Tibial nerve (tissue), 4 donors: Measurements from ENCODE around the gene OTOL1. TPM values are rescaled to one million over a fixed set of nuclear protein-coding genes. Genes with fewer than 3 reads are reported as not detected.

Source experiments
- DNase-seq, 2 donors: peaks; one replicate each; pipeline ENCODE4 v3.0.0-alpha.2; 2019; ENCODE audit warnings: low spot score in 2 of 2
- H3K27ac ChIP-seq, 4 donors: fragments of 200-600 bp; sonication (generic) in 3 of 4; one replicate each; pipeline ENCODE4 v1.5.1; 2017 to 2019; ENCODE audit warnings: mild to moderate bottlenecking in 1 of 4
- H3K27me3 ChIP-seq, 2 donors: fragments of 200-600 bp; sonication (generic) in 1 of 2; one replicate each; pipeline versions ENCODE4 v1.5.1 to v1.6.0; 2017 to 2019
- H3K36me3 ChIP-seq, 3 donors: fragments of 200-600 bp; sonication (generic); one replicate each; pipeline ENCODE4 v1.5.1; 2018 to 2019
- H3K4me1 ChIP-seq, 4 donors: fragments of 200-600 bp; sonication (generic) in 3 of 4; one replicate each; pipeline ENCODE4 v1.5.1; 2017 to 2019
- H3K4me3 ChIP-seq, 4 donors: fragments of 200-600 bp; sonication (generic) in 3 of 4; one replicate each; pipeline ENCODE4 v1.5.1; 2017 to 2019; ENCODE audit warnings: mild to moderate bottlenecking in 1 of 4, moderate library complexity in 1 of 4
- H3K9me3 ChIP-seq, 4 donors: fragments of 200-600 bp; sonication (generic) in 3 of 4; one replicate each; pipeline ENCODE4 v1.5.1; 2017 to 2019
- EP300 ChIP-seq, 2 donors: sonication (generic); formaldehyde crosslinking; IDR thresholded peaks; one replicate each; pipeline ENCODE4 v1.6.1; 2017; ENCODE audit warnings: antibody characterized with exemption in 2 of 2, mild to moderate bottlenecking in 1 of 2
- POLR2A ChIP-seq, 2 donors: fragments of 450-650 bp; IDR thresholded peaks; one replicate each; pipeline ENCODE4 v1.6.1; 2017; ENCODE audit warnings: antibody characterized with exemption in 2 of 2, mild to moderate bottlenecking in 2 of 2, moderate library complexity in 2 of 2
- WGBS, 2 donors: methylation state at CpG; one replicate each; pipeline ENCODE4 v1.1.5; 2018; 5-methylcytosine and 5-hydroxymethylcytosine counted together
- total RNA-seq, 4 donors: library from RNA; depleted of rRNA; stranded (reverse); fragments of >200 nt; gene quantifications; one replicate each; pipeline ENCODE4 v1.1.0, GENCODE V29; 2016
- TF ChIP-seq, protein P1 (sequence below), 5 experiments: fragments of 200-600 bp in 3 of 5; fragments of 450-650 bp in 2 of 5; sonication (generic) in 3 of 5; IDR thresholded peaks; one replicate each; pipeline ENCODE4 v1.5.1; 2016 to 2019; ENCODE audit warnings: antibody characterized with exemption in 5 of 5, mild to moderate bottlenecking in 3 of 5, moderate library complexity in 2 of 5

OTOL1 gene
- not detected for total RNA-seq

DNA sequence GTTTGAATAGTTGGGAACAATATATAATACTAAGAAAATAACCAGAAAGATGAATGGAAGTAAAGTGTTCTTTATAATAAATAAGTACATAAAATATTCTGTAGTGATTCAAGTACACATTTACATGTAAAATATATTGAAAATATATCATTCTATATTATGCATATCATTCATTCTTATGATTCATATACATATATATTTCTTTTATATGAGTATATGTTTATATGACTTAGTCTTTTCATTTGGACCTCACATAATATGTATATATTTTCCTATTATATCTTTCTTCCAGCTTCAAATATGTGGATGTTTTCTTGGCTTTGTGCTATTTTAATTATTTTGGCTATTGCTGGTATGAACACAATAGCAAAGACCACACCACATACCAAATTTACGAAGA lies at the start of gene OTOL1:
Gene OTOL1, plus strand, starts transcription at position 301 of the 400 bp plus-strand sequence. Its CDS starts 0 bp downstream, at position 301.
- H3K9me3 ChIP-seq, result peaks cover 0 to 11% (median 0%) of the 10 kb centered on the region in 4 donors
- no peak within 1 kb of the TSS for H3K4me3 ChIP-seq
- no peaks in the 10 kb centered on the region for H3K4me1 ChIP-seq
- no peaks in the 10 kb centered on the region for H3K27me3 ChIP-seq
- WGBS, 2 donors, result 56 to 77% methylated on average over 1 of the region's 1 CpG
- no peaks in the 10 kb centered on the region for H3K36me3 ChIP-seq
- no peak within 1 kb of the TSS for H3K27ac ChIP-seq
- TF ChIP-seq POLR2A (IDR thresholded peaks at IDR 0.05), result no peak
- DNase-seq, result no peak

DNA sequence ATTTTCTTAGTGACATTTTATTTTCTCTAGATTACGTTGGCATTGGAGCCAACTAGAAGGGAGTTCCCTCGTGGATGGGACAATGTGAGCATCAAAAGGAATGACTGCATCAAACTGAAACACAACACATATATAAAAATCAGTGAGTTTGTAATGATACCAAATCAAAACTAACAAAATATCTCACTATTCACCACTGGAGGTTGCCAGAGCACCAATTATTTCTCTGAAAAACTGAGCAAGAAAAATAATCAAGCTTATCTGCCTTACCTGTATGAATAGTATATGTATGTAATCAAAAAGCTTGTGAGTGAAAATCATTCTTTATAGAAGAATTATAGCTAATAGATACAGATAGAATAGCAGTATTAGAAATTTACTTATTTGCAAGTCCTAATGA lies 46.8 kb upstream of the OTOL1 start:
- Histone ChIP-seq H3K27me3 (no peaks in the 10 kb centered on the region), H3K27ac (no peak overlapping the region), H3K36me3 (no peaks in the 10 kb centered on the region), H3K4me3 (no peak overlapping the region), H3K4me1 (peaks cover 0 to 3% (median 0%) of the 10 kb centered on the region in 4 donors), H3K9me3 (no peaks in the 10 kb centered on the region)
- no peak for DNase-seq
- WGBS, 2 donors, result 77 to 81% methylated on average over 2 of the region's 2 CpGs
- TF ChIP-seq EP300 (IDR thresholded peaks at IDR 0.05), result no peak
- no peak for TF ChIP-seq POLR2A (IDR thresholded peaks at IDR 0.05)
- TF ChIP-seq, protein P1, sequence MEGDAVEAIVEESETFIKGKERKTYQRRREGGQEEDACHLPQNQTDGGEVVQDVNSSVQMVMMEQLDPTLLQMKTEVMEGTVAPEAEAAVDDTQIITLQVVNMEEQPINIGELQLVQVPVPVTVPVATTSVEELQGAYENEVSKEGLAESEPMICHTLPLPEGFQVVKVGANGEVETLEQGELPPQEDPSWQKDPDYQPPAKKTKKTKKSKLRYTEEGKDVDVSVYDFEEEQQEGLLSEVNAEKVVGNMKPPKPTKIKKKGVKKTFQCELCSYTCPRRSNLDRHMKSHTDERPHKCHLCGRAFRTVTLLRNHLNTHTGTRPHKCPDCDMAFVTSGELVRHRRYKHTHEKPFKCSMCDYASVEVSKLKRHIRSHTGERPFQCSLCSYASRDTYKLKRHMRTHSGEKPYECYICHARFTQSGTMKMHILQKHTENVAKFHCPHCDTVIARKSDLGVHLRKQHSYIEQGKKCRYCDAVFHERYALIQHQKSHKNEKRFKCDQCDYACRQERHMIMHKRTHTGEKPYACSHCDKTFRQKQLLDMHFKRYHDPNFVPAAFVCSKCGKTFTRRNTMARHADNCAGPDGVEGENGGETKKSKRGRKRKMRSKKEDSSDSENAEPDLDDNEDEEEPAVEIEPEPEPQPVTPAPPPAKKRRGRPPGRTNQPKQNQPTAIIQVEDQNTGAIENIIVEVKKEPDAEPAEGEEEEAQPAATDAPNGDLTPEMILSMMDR (IDR thresholded peaks at IDR 0.05), result no peak

DNA sequence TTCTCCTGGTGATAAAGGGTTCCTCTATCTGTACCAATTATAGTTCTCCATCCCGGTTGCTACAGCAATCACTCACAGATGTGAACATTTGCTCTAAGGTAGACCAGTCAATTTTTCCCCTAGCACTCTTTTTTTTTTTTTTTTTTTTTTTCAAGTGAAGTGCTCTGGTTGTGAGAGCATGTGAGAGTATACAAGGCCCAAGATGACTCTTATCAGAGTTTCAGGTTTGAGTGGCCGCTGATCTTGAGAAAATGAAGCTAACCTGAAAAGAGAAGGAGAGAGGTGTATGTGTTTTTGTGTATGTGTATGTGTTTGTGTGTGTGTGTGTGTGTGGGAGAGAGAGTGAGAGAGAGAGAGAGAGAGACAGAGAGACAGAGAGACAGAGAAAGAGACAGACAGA lies 44.4 kb upstream of the OTOL1 start:
- H3K27me3 ChIP-seq, result no peaks in the 10 kb centered on the region
- no peak for DNase-seq
- no peaks in the 10 kb centered on the region for H3K4me1 ChIP-seq
- TF ChIP-seq, protein P1 (IDR thresholded peaks at IDR 0.05), result no peak
- TF ChIP-seq EP300 (IDR thresholded peaks at IDR 0.05), result no peak
- no peak for TF ChIP-seq POLR2A (IDR thresholded peaks at IDR 0.05)
- H3K27ac ChIP-seq, result no peak overlapping the region
- 17 to 69% methylated on average over 2 of the region's 2 CpGs for WGBS, 2 donors
- no peak overlapping the region for H3K4me3 ChIP-seq
- H3K9me3 ChIP-seq, result peaks cover 0 to 5% (median 0%) of the 10 kb centered on the region in 4 donors
- H3K36me3 ChIP-seq, result no peaks in the 10 kb centered on the region

DNA sequence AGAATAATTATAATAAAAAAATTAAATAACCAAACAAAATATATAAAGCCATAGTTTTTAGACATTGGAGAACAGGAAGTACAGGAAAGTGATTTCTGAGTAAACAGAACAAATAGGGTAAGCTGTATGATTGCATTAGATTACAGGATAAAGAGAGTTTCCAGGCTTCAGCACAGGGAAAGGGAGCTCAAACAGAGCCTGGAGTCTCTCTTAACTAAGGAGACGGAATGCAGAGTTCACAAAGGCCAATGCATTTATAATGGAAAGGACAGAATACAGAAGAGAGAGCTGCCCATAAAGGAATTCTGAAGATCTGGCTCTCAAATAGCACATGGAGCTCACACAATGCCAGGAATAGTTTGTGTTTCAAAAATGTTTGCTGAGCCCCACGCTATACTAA lies 42.0 kb upstream of the OTOL1 start:
- Histone ChIP-seq H3K27ac (no peak overlapping the region), H3K4me1 (no peaks in the 10 kb centered on the region), H3K4me3 (no peak overlapping the region), H3K36me3 (no peaks in the 10 kb centered on the region), H3K9me3 (peaks cover 0 to 5% (median 0%) of the 10 kb centered on the region in 4 donors), H3K27me3 (no peaks in the 10 kb centered on the region)
- WGBS, 2 donors, result 25 to 27% methylated on average over 2 of the region's 2 CpGs
- TF ChIP-seq EP300 (IDR thresholded peaks at IDR 0.05) (no peak), POLR2A (IDR thresholded peaks at IDR 0.05) (no peak)
- TF ChIP-seq, protein P1 (IDR thresholded peaks at IDR 0.05), result no peak
- no peak for DNase-seq

DNA sequence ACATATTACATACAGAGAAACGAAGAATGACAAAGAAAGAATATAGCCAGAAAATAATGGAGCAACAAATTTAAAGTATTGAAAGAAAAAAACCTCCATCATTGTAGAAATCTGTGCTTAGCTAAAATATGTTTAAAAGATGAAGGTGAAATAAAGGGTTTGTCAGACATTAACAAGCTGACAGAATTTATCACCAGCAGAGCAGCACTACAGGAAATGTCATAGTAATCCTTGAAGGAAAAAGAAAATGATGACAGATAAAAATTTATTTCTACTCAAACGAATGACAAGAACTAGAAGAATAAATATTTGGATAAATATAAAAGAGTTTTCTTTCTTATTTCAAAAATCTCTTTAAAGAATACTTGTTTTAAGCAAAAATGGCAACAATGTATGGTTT lies 40.6 kb upstream of the OTOL1 start:
- H3K4me1 ChIP-seq, result no peaks in the 10 kb centered on the region
- no peaks in the 10 kb centered on the region for H3K36me3 ChIP-seq
- H3K27me3 ChIP-seq, result no peaks in the 10 kb centered on the region
- WGBS, 2 donors, result 75 to 78% methylated on average over 2 of the region's 2 CpGs
- no peak overlapping the region for H3K4me3 ChIP-seq
- no peak for DNase-seq
- peaks cover 0 to 5% (median 0%) of the 10 kb centered on the region in 4 donors for H3K9me3 ChIP-seq
- TF ChIP-seq, protein P1 (IDR thresholded peaks at IDR 0.05), result no peak
- TF ChIP-seq EP300 (IDR thresholded peaks at IDR 0.05) (no peak), POLR2A (IDR thresholded peaks at IDR 0.05) (no peak)
- H3K27ac ChIP-seq, result no peak overlapping the region

DNA sequence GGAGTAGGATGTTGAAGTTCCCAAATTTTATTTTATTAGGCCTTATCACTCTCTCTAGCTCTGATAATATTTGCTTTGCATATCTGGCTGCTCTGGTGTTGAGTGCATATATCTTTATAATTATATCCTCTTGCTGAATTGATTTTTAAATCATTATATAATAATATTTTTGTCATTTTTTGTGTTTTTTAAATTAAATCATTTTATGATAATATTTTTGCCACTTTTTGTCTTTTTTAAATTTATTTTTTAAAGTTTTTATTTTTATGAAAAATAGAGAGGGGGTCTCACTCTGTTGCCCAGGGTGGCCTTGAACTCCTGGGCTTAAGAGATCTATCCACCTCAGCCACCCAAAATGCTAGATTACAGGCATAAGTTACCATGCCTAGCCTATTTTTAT lies 34.5 kb upstream of the OTOL1 start:
- Histone ChIP-seq H3K4me1 (no peaks in the 10 kb centered on the region), H3K27ac (no peak overlapping the region), H3K27me3 (no peaks in the 10 kb centered on the region), H3K9me3 (peaks cover 0 to 14% (median 0%) of the 10 kb centered on the region in 4 donors), H3K36me3 (no peaks in the 10 kb centered on the region), H3K4me3 (no peak overlapping the region)
- no peak for TF ChIP-seq EP300 (IDR thresholded peaks at IDR 0.05)
- DNase-seq, result no peak
